Activated T-helper 2 cell treated with anti-CD3 and anti-CD28 coated beads, Interferon-gamma antibody, Interleukin-2, Interleukin-4, amounts not matched to agents 10 μg/mL and 5 μg/mL and 100 μg/mL, durations not matched to agents 14 hours and 24 hours and 36 hours (primary cell): ENCODE data around the gene MACF1. TPM values are rescaled to one million over a fixed set of nuclear protein-coding genes. Genes with fewer than 3 reads are reported as not detected.
A peak's percentile ranks its signal among the peaks of the same experiment; 100 is the strongest.

ENCODE experiments used
- DNase-seq: peaks from one replicate; pipeline ENCODE4 v3.0.0; 2021; ENCODE audit warnings: low spot score
- H3K27ac Mint-ChIP-seq: one replicate; pipeline ENCODE4 v1.8.0; 2021; ENCODE audit warnings: mixed read lengths
- H3K27me3 Mint-ChIP-seq: one replicate; pipeline ENCODE4 v1.8.0; 2021; ENCODE audit warnings: low read depth, mixed read lengths
- H3K36me3 Mint-ChIP-seq: one replicate; pipeline ENCODE4 v1.8.0; 2021; ENCODE audit warnings: low read depth, mixed read lengths
- H3K4me1 Mint-ChIP-seq: one replicate; pipeline ENCODE4 v1.8.0; 2021; ENCODE audit warnings: low read depth, mixed read lengths
- H3K4me3 Mint-ChIP-seq: one replicate; pipeline ENCODE4 v1.8.0; 2021; ENCODE audit warnings: low read depth, mild to moderate bottlenecking, moderate library complexity, mixed read lengths
- H3K9me3 Mint-ChIP-seq: one replicate; pipeline ENCODE4 v1.8.0; 2021; ENCODE audit warnings: mixed read lengths
- intact Hi-C: fragments of 100-400 bp; cut with micrococcal nuclease; formaldehyde crosslinking; loops from one replicate; pipeline ENCODE4 v1.15.1; 2023
- total RNA-seq: library from RNA; stranded (reverse); gene quantifications from 2 replicates; pipeline ENCODE4 v1.2.3, GENCODE V29; 2022

MACF1 gene
- total RNA-seq, 1 donor from 2014 or later, result 212 TPM

- Mint-ChIP-seq H3K27ac (no peak overlapping the region), H3K9me3 (no peaks in the 10 kb centered on the region), H3K4me1 (peaks cover 9% of the 10 kb centered on the region), H3K4me3 (no peak overlapping the region), H3K27me3 (peaks cover 2% of the 10 kb centered on the region), H3K36me3 (no peaks in the 10 kb centered on the region)
- intact Hi-C loops, result no loop called here
- no peak for DNase-seq
These were observed 36.0 kb upstream of the MACF1 start for GRCh38 chr1:39168301-39169080.

- H3K4me3 Mint-ChIP-seq, result no peak overlapping the region
- H3K27ac Mint-ChIP-seq, result no peak overlapping the region
- intact Hi-C loops, result no loop called here
- H3K27me3 Mint-ChIP-seq, result peaks cover 2% of the 10 kb centered on the region
- no peaks in the 10 kb centered on the region for H3K36me3 Mint-ChIP-seq
- H3K9me3 Mint-ChIP-seq, result no peaks in the 10 kb centered on the region
- no peak for DNase-seq
- H3K4me1 Mint-ChIP-seq, result no peaks in the 10 kb centered on the region
These were observed 33.5 kb upstream of the MACF1 start for GRCh38 chr1:39170731-39171667.

- DNase-seq, result no peak
- Mint-ChIP-seq H3K4me3 (no peak overlapping the region), H3K36me3 (no peaks in the 10 kb centered on the region), H3K9me3 (no peaks in the 10 kb centered on the region), H3K27ac (no peak overlapping the region), H3K4me1 (no peaks in the 10 kb centered on the region), H3K27me3 (peaks cover 2% of the 10 kb centered on the region)
- intact Hi-C loops, result no loop called here
These were observed 31.1 kb upstream of the MACF1 start for GRCh38 chr1:39173119-39173994.

GRCh38 chr1:39173995-39174380 lies 30.5 kb upstream of the MACF1 start:
- no peak for DNase-seq
- Mint-ChIP-seq H3K4me3 (no peak overlapping the region), H3K27ac (no peak overlapping the region), H3K27me3 (peaks cover under 1% of the 10 kb centered on the region), H3K36me3 (no peaks in the 10 kb centered on the region), H3K4me1 (no peaks in the 10 kb centered on the region), H3K9me3 (no peaks in the 10 kb centered on the region)
- intact Hi-C loops, result no loop called here

GRCh38 chr1:39174390-39175081 lies 30.0 kb upstream of the MACF1 start:
- Mint-ChIP-seq H3K4me3 (no peak overlapping the region), H3K4me1 (no peaks in the 10 kb centered on the region), H3K27me3 (no peaks in the 10 kb centered on the region), H3K36me3 (no peaks in the 10 kb centered on the region), H3K27ac (no peak overlapping the region), H3K9me3 (no peaks in the 10 kb centered on the region)
- DNase-seq, result no peak
- intact Hi-C loops, result no loop called here

DNA sequence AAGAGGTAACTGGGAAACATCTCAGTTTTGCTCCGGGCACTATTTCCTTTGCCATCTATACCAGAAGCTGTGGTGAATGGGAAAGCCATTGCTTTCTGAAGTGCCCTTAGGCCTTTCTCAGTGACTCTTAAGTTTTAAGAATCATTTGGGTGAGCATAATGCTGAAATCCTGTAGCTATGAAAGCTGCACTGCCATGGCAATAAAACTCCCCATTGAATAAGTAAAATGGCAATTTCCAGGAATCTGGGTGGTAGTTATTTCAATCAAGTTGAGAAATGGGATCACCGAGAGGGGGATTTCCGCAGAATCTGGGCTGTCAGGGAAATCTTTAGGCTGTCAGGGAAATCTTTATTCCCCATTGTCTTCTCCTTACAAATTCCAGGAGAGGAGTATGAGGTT lies 26.8 kb upstream of the MACF1 start:
- intact Hi-C loops, result no loop called here
- no peaks in the 10 kb centered on the region for H3K4me1 Mint-ChIP-seq

DNA sequence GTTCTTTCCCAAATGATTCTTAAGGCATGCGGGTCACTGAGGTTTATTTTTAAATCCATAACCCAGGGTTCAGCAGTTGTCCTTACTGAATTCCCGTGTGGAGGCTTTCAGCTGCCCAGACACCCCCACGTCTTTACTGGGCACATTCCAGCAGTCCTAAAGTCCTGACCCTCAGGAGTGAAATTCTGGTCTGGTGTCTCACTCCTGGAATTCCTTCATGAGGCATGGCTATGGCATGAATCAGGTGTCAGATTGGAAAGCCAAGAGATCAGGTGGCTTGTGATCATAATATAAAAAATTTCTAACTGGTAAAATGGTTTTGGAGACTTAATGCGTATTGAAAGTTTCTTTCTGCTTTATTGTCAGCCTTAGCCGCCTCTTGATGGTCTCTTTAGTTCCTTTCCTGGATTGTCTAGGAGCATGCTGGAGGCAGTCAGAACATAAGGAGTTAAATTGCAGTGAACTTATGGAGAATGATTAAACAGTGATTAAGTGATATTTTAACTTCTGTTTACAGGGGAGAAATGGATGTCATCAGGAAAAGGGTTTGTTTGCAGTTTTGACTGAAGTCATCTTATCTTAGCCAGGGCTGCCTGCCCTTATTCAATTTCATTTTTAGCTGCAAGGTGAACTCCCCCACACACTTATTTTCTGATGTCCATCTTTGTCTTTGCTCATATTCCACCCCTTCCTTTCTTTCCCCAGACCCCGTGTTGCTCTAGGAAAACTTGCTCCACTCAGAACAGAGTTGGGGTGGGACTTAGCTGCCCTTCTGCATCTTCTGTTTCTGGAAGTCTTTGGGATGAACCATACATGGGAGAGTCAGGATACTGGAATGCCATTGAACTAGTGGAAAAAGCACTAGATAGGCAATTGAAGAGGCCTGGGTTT lies 25.7 kb upstream of the MACF1 start:
- DNase-seq, result no peak
- H3K36me3 Mint-ChIP-seq, result no peaks in the 10 kb centered on the region
- no peaks in the 10 kb centered on the region for H3K27me3 Mint-ChIP-seq
- H3K27ac Mint-ChIP-seq, result no peak overlapping the region
- H3K4me3 Mint-ChIP-seq, result no peak overlapping the region
- H3K4me1 Mint-ChIP-seq, result peaks cover 11% of the 10 kb centered on the region
- intact Hi-C loops, result no loop called here
- H3K9me3 Mint-ChIP-seq, result no peaks in the 10 kb centered on the region

More for the DNA sequence above, 26.8 kb upstream of the MACF1 start:
- Mint-ChIP-seq H3K36me3 (no peaks in the 10 kb centered on the region), H3K9me3 (no peaks in the 10 kb centered on the region), H3K27me3 (no peaks in the 10 kb centered on the region), H3K27ac (no peak overlapping the region), H3K4me3 (no peak overlapping the region)
- DNase-seq, result no peak

GRCh38 chr1:39181311-39181710 lies 23.2 kb upstream of the MACF1 start:
- Mint-ChIP-seq H3K27me3 (no peaks in the 10 kb centered on the region), H3K4me1 (peaks cover 32% of the 10 kb centered on the region), H3K4me3 (no peak overlapping the region), H3K9me3 (no peaks in the 10 kb centered on the region), H3K36me3 (no peaks in the 10 kb centered on the region), H3K27ac (no peak overlapping the region)
- no peak for DNase-seq
- intact Hi-C loops, result no loop called here

GRCh38 chr1:39182804-39183203 lies 21.7 kb upstream of the MACF1 start:
- Mint-ChIP-seq H3K27me3 (no peaks in the 10 kb centered on the region), H3K4me3 (no peak overlapping the region), H3K4me1 (peaks cover 40% of the 10 kb centered on the region), H3K9me3 (no peaks in the 10 kb centered on the region), H3K36me3 (no peaks in the 10 kb centered on the region), H3K27ac (no peak overlapping the region)
- DNase-seq, result no peak
- intact Hi-C loops, result loop anchor here (2.0 kb wide), 2 partner anchors 68 to 80 kb away; no protein-coding TSS in a partner anchor

DNA sequence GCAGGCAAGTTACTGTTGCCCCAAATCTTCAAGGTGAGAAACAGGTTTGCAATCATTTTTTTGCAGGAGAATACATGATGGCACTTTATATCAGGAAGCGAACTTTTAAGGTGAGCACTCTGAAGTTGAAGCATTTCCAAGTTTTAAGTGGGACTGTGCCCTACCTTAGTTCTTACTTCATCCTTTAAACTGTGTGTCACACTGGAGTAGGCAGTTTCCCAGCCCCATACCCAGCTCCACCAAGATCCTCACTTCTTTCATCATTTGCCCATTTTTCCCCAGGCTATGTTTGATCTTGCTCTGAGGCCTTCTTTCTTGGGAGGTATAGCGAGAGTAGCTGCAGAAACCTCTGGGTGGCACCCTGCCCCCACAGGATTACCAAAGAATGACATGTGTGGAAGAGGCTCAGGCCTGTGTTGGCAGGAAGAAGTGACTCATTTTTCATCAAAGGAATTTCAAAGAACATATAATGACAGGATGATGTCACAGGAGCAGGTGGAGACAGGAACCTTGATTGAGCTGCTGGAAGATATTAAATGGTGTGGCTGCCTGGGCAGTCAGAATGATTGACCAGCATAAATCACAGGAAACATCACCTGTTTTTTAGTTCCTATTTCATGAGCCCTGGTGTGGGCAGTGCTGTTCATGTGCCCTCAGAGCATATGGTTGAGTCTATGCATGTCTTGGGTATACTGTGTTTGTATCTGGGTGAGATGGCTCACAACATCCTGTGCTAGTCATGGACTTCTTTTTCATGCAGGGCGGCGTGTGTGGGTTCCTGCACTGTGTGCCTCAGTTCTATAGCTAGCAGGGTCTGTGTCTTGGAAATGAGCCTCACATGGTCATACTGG lies 20.8 kb upstream of the MACF1 start:
- intact Hi-C loops, result loop anchor here (1.0 to 2.0 kb wide), 5 partner anchors 9 to 81 kb away; partner anchors contain the start of gene MACF1
- Mint-ChIP-seq H3K9me3 (no peaks in the 10 kb centered on the region), H3K27me3 (no peaks in the 10 kb centered on the region), H3K4me3 (peak overlapping the region; percentile 5), H3K4me1 (peaks cover 43% of the 10 kb centered on the region), H3K27ac (peak overlapping the region; percentile 86), H3K36me3 (no peaks in the 10 kb centered on the region)
- DNase-seq, result peak; percentile 75
